Esophagus (tissue), 2 donors: ENCODE results near the gene STRIP2. TPM values are rescaled to one million over a fixed set of nuclear protein-coding genes. Genes with fewer than 3 reads are reported as not detected.

Source experiments
- H3K27ac ChIP-seq, 2 donors: one replicate each; pipeline ENCODE4 v1.5.1; 2013; ENCODE audit warnings: low read depth in 2 of 2, mild to moderate bottlenecking in 2 of 2, inconsistent platforms in 1 of 2, low read length in 1 of 2, moderate library complexity in 1 of 2
- H3K27me3 ChIP-seq, 2 donors: one replicate each; pipeline ENCODE4 v1.6.1; 2013; ENCODE audit warnings: low read length in 2 of 2, control low read depth in 1 of 2, mild to moderate bottlenecking in 1 of 2; ENCODE audit not compliant: insufficient read depth in 2 of 2, control insufficient read depth in 1 of 2
- H3K36me3 ChIP-seq, 2 donors: one replicate each; pipeline ENCODE4 v1.6.1; 2013; ENCODE audit warnings: low read length in 1 of 2; ENCODE audit not compliant: control insufficient read depth in 2 of 2, insufficient read depth in 2 of 2
- H3K4me1 ChIP-seq, 2 donors: one replicate each; pipeline ENCODE4 v1.6.1; 2013; ENCODE audit warnings: low read length in 1 of 2; ENCODE audit not compliant: control insufficient read depth in 2 of 2, insufficient read depth in 2 of 2
- H3K4me3 ChIP-seq, 2 donors: one replicate each; pipeline ENCODE4 v1.5.1; 2013; ENCODE audit warnings: low read length in 2 of 2, mild to moderate bottlenecking in 2 of 2, low read depth in 1 of 2, moderate library complexity in 1 of 2
- H3K9me3 ChIP-seq, 2 donors: one replicate each; pipeline ENCODE4 v1.6.1; 2013; ENCODE audit warnings: mild to moderate bottlenecking in 2 of 2, low read depth in 1 of 2, low read length in 1 of 2, moderate library complexity in 1 of 2; ENCODE audit not compliant: control insufficient read depth in 2 of 2, insufficient read depth in 1 of 2
- WGBS, 2 donors: extraction: QIAGEN DNeasy Blood & Tissue Kit; methylation state at CpG; one replicate each; pipeline ENCODE4 v1.1.7; 2013; 5-methylcytosine and 5-hydroxymethylcytosine counted together
- polyA plus RNA-seq, 2 donors: library from polyadenylated mRNA; stranded (reverse); fragments of 200-250 nt; gene quantifications; one replicate each; pipeline ENCODE4 v1.2.3, GENCODE V29; 2013
- donor health status: healthy with polysubstance abuse.
- donor health status: Bipolar disorder and iron deficiency.

Gene STRIP2
- polyA plus RNA-seq, 2 donors = 0.78 to 1.0 TPM

DNA sequence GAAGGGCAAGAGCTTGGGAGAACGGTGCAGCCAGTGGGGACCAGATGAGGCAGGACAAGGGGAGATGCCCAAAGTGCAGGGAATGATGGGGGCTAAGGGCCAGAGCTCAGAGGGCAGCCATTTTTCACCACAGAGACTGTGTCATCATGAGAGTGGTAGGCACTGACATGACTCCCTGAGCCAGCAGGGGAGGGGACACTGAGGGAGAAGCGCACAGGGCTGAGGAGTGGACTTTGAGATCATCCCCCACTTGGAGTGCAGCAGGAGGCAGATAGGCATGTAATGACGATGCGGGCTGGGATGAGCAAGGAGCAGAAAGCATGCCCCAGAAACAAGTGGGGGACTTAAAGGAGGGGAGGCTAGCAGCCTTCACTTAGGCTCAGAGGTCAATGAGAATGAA, 62.9 kb downstream of the STRIP2 start:
- H3K27ac ChIP-seq = no peak overlapping the region
- H3K9me3 ChIP-seq = no peaks in the 10 kb centered on the region
- WGBS, 2 donors = 83 to 94% methylated on average over 4 of the region's 4 CpGs
- H3K27me3 ChIP-seq = no peaks in the 10 kb centered on the region
- H3K4me1 ChIP-seq = no peaks in the 10 kb centered on the region
- H3K36me3 ChIP-seq = no peaks in the 10 kb centered on the region
- H3K4me3 ChIP-seq = no peak overlapping the region

DNA sequence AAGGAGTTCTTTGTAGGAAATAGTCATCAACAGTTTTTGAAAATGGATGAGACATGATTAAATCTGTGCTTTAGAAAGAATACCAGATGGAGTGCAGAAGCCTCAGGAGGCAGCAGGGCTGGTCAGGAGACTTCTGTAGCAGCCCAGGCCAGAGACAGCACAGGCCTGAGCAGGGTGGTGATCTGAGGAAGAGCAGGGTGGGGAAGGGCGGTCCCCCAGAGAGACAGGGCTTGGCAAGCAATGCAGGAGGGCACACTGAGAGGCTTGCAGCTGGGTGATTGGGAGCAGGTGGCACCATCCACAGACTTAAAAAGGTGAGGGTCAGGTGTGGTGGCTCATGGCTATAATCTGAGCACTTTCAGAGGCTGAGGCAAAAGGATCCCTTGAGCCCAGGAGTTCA, 63.8 kb downstream of the STRIP2 start:
- WGBS, 2 donors = 83 to 98% methylated on average over 1 of the region's 1 CpG

DNA sequence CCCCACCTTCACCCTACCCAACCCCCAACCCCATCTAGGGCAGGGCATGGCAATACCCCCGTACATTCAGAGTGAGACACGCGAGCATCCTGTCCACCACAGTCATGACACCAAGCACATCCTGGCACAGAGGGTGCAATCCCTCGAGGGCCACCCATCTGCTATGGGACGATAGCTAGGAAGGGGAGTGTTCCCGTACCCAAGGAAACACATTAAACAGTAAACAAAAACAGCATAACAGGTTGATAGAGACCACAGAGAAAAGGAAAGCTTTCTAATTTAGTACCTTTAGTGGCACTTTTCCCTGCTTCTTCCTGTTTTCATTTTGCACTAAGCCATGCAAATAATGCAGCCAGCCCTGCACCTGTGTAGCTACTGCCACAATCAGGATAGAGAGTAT, 65.8 kb downstream of the STRIP2 start:
- Histone ChIP-seq H3K4me3 (no peak overlapping the region), H3K9me3 (no peaks in the 10 kb centered on the region), H3K36me3 (no peaks in the 10 kb centered on the region), H3K4me1 (peaks cover 0 to 5% of the 10 kb centered on the region in 2 donors), H3K27me3 (no peaks in the 10 kb centered on the region), H3K27ac (no peak overlapping the region)
- 80% methylated on average over 6 of the region's 6 CpGs for WGBS, 2 donors

More for the DNA sequence above, 63.8 kb downstream of the STRIP2 start:
- H3K27ac ChIP-seq = no peak overlapping the region
- no peaks in the 10 kb centered on the region for H3K36me3 ChIP-seq
- H3K9me3 ChIP-seq = no peaks in the 10 kb centered on the region
- H3K4me1 ChIP-seq = peaks cover 0 to 3% of the 10 kb centered on the region in 2 donors
- H3K4me3 ChIP-seq = no peak overlapping the region
- no peaks in the 10 kb centered on the region for H3K27me3 ChIP-seq

DNA sequence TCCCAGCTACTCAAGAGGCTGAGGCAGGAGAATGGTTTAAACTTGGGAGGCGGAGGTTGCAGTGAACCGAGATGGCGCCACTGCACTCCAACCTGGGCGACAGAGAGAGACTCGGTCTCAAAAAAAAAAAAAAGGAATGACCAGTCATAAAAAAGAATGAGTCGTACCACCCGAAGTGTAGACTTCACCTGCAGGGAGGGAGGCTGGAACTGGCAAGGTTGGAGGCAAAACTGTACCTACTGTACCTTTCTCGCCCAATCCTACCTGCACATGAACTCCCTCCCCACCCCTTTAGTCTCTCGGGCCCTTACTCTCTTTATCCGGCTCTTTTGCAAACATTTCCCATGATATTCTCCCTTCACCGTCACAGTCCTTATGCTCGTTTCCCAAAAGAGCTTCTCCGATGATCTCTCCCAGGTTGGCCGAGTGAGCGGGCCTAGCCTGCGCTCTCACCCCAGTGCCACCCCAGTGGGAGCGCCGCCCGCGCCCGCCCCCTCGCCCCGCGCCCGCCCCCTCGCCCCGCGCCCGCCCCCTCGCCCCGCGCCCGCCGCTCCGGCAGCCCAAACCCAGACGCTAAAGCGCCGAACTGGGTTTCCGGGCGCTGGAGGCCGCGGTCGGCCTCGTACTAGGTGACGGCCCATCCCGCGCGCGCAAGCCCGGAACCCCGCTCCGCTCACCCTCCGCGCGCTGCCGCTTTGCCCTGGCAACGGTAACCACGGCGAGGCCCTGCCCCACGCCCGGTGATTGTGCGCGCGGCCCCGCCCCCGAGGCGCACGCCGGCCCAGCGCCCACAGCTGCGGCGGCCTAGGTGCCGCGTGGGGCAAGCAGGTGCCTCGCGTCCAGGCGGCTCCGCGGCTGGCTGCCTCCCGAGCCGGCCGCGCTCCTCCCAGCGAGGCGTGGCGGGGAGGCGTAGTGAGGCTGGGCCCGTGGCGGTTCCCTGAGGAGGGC, 67.8 kb downstream of the STRIP2 start, which contains the start of gene SMKR1:
TSS of gene SMKR1 (plus strand) at position 772 of the 948 bp plus-strand sequence. CDS start 294 bp downstream, outside the sequence.
- 5 to 6% methylated on average over 48 to 89 of the region's 89 CpGs for WGBS, 2 donors
- no peaks in the 10 kb centered on the region for H3K27me3 ChIP-seq
- peak within 1 kb of the TSS; percentile 48 to 60 for H3K4me3 ChIP-seq
- H3K4me1 ChIP-seq = peaks cover 0 to 5% of the 10 kb centered on the region in 2 donors
- H3K27ac ChIP-seq = no peak within 1 kb of the TSS
- H3K9me3 ChIP-seq = no peaks in the 10 kb centered on the region
- no peaks in the 10 kb centered on the region for H3K36me3 ChIP-seq

DNA sequence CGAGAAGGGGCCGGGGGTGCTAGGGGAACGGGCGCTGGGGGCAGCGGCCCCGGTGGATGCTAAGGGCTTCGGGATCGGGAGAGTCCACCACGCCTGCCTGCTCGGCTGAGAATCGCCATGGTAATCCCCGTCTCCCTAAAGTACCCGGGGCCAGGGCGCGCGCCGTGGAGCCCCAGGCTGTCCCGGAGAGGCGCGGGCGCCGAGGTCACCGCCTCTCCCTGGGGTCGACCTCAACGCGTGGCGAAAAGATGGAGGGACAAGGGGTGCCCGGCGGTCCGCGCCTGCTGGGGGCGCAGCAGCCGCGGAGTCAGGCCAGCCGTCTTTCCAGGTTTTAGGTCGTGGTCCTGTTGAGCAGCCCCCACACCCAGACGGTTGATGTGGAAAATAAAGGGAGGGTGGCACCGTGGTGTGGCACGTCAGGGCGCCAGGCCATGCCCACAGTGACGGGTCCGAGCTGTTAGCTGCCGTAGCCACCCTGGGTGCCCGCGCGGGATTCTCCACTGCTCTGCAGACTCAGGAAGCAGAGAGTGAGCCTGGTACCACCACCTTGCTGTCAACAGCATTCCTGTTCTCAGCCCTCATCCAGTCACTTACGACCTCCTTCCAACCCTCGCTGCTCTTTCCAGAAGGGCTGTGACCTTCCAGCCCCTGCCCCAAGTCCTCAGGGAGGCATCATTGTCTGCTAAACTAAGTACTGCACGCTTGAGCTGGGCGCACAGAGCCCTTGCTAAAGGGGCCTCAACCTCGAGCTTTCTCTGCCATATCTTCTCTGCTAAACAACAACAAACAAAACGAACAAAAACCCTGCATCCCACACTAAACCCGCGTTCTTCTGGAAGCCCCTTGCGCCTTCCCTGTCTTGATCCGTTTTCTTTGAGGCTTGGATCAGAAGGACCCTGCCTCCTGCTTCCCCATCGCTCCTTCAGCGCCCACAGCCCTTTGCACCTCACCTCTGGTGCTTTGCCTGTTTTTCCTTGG, 68.8 kb downstream of the STRIP2 start:
- WGBS, 2 donors = 13 to 15% methylated on average over 58 of the region's 58 CpGs
- Histone ChIP-seq H3K27me3 (no peaks in the 10 kb centered on the region), H3K9me3 (no peaks in the 10 kb centered on the region), H3K27ac (no peak overlapping the region), H3K4me3 (peak overlapping the region; percentile 48 to 60), H3K4me1 (peaks cover 0 to 5% of the 10 kb centered on the region in 2 donors), H3K36me3 (no peaks in the 10 kb centered on the region)

DNA sequence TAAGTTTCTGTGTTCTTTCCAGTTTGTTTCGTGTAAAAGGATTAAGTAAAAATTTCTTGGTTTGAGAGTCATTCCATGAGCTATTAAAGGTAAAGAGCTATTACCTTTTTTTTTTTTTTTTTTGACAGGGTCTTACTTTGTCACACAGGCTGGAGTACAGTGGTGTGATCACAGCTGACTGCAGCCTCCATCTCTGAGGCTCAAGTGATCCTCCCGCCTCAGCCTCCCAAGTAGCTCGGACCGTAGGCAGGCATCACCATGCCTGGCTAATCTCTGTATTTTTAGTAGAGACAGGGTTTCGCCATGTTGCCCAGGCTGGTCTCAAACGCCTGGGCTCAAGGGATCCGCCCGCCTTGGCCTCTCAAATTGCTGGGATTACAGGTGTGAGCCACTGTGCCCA, 69.5 kb downstream of the STRIP2 start:
- 95 to 96% methylated on average over 8 of the region's 8 CpGs for WGBS, 2 donors

DNA sequence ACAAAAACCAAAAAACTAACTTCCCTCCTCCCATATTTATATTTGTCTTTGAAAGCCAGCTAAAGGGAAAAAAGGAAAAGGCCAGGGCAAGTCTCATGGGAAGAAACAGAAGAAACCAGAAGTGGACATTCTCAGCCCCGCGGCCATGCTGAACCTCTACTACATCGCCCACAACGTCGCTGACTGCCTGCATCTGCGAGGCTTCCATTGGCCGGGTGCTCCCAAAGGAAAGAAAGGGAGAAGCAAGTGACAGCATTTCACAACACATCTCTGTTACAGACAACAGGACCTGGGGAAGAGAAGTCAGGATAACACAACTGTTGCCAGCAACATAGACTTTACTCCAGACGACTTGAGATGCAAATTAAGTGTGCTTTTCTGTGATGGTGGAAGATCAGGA, 78.0 kb downstream of the STRIP2 start:
- H3K4me3 ChIP-seq = no peak overlapping the region
- 72 to 78% methylated on average over 8 of the region's 8 CpGs for WGBS, 2 donors

More for the DNA sequence above, 69.5 kb downstream of the STRIP2 start:
- no peak overlapping the region for H3K4me3 ChIP-seq
- H3K9me3 ChIP-seq = no peaks in the 10 kb centered on the region
- peaks cover 0 to 5% of the 10 kb centered on the region in 2 donors for H3K4me1 ChIP-seq
- no peak overlapping the region for H3K27ac ChIP-seq
- no peaks in the 10 kb centered on the region for H3K27me3 ChIP-seq
- no peaks in the 10 kb centered on the region for H3K36me3 ChIP-seq

DNA sequence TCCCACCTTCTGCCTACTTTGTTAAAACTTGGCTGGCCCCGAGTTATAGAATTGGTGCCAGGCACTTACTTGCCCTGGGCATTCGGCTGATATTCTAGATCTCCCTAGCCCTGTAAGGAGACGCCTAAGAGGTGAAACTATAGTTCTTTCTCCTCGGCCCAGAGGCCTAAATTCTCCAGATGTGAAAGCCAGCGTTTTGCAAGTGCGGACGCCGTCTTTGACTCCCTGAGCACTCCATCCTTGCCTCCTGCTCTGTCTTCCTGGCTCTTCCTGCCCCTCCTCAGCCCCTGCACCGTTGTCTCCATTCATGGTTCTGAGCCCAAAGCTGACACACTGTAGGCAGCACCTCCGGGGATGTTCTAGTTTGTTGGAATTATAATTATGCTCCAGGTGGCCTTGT, 79.3 kb downstream of the STRIP2 start:
- no peaks in the 10 kb centered on the region for H3K27me3 ChIP-seq
- H3K9me3 ChIP-seq = peaks cover 0 to 2% of the 10 kb centered on the region in 2 donors
- WGBS, 2 donors = 81 to 82% methylated on average over 10 of the region's 10 CpGs
- H3K4me3 ChIP-seq = no peak overlapping the region
- no peaks in the 10 kb centered on the region for H3K36me3 ChIP-seq
- H3K4me1 ChIP-seq = no peaks in the 10 kb centered on the region
- no peak overlapping the region for H3K27ac ChIP-seq

More for the DNA sequence above, 78.0 kb downstream of the STRIP2 start:
- H3K27ac ChIP-seq = no peak overlapping the region
- H3K36me3 ChIP-seq = no peaks in the 10 kb centered on the region
- no peaks in the 10 kb centered on the region for H3K4me1 ChIP-seq
- no peaks in the 10 kb centered on the region for H3K27me3 ChIP-seq
- no peaks in the 10 kb centered on the region for H3K9me3 ChIP-seq

DNA sequence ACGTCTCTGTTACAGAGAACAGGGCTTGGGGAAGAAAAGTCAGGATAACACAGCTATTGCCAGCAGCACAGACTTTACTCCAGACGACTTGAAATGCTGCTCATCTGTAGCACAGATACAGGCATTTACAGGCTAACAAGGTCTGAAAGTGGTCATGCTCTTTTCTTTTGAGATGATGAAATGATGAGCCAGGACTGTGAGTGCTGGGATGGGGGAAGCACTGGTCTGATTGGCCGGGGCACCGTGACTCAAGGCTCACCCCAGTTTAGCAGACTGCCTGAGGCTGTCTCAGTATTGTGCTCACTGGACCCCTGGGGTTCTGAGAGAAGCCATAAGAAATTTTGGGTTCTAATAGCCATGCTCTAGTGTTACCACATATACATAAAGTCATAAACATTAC, 80.5 kb downstream of the STRIP2 start:
- no peak overlapping the region for H3K27ac ChIP-seq
- no peak overlapping the region for H3K4me3 ChIP-seq
- 59 to 69% methylated on average over 4 of the region's 4 CpGs for WGBS, 2 donors
- H3K9me3 ChIP-seq = peaks cover 0 to 2% of the 10 kb centered on the region in 2 donors
- H3K4me1 ChIP-seq = no peaks in the 10 kb centered on the region
- peaks cover 0 to 2% of the 10 kb centered on the region in 2 donors for H3K27me3 ChIP-seq
- H3K36me3 ChIP-seq = no peaks in the 10 kb centered on the region
